Endothelial cell of umbilical vein (primary cell): Measurements from ENCODE around the gene SERBP1.

Experiments used
- POLR2A ChIP-seq: IDR thresholded peaks from 2 replicates; pipeline ENCODE4 v1.6.1; 2012; ENCODE audit warnings: low read depth, mild to moderate bottlenecking, control low read depth, low read length
- POLR2AphosphoS5 ChIP-seq: IDR thresholded peaks from 2 replicates; pipeline ENCODE4 v1.6.1; 2012; ENCODE audit warnings: low read depth, mild to moderate bottlenecking, control low read depth, low read length, moderate library complexity; ENCODE audit not compliant: insufficient read depth
- TF ChIP-seq, protein P1 (sequence below), 2 donors: IDR thresholded peaks; 1 replicate in 1 of 2; 2 replicates in 1 of 2; pipeline ENCODE4 v1.5.1; 2011; ENCODE audit warnings: low read length in 2 of 2, mild to moderate bottlenecking in 2 of 2, moderate library complexity in 2 of 2, control low read depth in 1 of 2, inconsistent platforms in 1 of 2, low read depth in 1 of 2; ENCODE audit not compliant: insufficient read depth in 1 of 2; ENCODE audit errors: extremely low read depth in 1 of 2

DNA sequence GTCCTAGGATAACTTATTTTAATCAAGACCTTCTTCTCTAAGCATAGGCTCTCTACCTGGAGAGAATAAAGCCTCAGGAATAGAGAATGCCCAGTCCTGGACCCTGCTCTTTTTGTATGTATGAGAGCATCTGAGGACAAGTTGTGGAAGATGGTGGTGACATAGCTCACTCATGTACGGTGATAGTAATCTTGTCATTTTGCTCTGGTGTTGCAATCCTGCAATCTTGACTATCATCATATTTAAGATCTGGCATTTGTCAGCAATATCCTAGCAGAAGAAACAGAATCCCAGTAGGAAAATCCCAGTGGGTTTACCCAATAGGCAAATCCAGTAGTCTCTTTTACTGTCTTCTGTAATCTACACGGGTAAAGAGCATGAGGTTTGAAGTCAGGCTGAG lies 21.6 kb upstream of the SERBP1 start:
- TF ChIP-seq, protein P1, sequence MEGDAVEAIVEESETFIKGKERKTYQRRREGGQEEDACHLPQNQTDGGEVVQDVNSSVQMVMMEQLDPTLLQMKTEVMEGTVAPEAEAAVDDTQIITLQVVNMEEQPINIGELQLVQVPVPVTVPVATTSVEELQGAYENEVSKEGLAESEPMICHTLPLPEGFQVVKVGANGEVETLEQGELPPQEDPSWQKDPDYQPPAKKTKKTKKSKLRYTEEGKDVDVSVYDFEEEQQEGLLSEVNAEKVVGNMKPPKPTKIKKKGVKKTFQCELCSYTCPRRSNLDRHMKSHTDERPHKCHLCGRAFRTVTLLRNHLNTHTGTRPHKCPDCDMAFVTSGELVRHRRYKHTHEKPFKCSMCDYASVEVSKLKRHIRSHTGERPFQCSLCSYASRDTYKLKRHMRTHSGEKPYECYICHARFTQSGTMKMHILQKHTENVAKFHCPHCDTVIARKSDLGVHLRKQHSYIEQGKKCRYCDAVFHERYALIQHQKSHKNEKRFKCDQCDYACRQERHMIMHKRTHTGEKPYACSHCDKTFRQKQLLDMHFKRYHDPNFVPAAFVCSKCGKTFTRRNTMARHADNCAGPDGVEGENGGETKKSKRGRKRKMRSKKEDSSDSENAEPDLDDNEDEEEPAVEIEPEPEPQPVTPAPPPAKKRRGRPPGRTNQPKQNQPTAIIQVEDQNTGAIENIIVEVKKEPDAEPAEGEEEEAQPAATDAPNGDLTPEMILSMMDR (IDR thresholded peaks at IDR 0.05; ENCODE audit: extremely low read depth in 1 of 2, insufficient read depth in 1 of 2, low read depth in 1 of 2, low read length in 2 of 2), result no peak
- TF ChIP-seq POLR2A, result no peak
- no peak for TF ChIP-seq POLR2AphosphoS5
